ENCODE data around the gene NBEA.

NBEA gene

DNA sequence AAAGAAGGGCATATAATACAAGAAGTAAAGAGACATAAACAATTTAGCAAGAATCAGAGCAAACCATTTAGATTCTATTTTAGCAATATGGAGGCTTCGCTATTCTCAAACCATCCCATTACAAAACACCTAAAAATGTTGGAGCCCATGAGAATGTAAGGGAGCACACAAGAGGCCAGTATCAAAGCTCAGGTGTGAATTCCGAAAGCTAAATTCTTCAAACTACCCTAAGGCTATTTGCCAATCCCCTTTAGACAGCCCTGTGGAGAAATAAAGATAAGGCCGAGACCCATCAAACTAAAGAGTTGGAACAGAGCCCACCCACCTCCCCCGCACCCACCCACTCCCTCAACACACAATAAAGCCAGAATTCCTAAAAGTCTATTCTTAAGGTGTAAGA lies 745.3 kb downstream of the NBEA start:
- no peak for DNase-seq

DNA sequence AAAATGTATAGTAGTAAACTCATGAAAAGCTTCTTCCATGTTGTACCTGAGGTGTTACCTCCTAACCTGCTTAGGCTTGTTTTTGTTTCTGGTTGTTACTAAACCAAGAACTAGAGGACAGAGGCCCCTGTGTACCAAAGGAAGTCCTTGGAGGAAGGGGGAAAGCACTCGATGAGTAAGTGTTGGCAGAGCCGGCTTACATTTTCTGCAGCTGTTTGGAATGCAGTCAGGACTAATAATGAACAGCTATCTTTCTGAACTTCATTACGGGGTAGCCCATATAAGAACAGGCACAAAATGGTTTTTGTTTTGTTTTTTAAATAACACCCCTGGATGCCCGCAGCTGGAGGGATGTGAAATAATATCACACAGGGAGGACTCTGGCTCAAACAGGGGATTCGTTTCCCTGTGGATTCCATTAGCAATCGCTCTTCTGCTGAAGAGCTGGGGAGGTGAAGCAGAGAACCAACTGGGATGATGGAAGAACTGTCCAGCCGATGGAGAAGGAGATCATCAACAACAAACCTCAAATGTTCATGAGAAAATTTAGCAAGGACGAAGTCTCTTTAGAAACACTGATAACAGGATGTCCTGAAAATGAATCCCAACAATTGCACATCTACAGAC lies 748.6 kb downstream of the NBEA start:
- DNase-seq, result no peak

DNA sequence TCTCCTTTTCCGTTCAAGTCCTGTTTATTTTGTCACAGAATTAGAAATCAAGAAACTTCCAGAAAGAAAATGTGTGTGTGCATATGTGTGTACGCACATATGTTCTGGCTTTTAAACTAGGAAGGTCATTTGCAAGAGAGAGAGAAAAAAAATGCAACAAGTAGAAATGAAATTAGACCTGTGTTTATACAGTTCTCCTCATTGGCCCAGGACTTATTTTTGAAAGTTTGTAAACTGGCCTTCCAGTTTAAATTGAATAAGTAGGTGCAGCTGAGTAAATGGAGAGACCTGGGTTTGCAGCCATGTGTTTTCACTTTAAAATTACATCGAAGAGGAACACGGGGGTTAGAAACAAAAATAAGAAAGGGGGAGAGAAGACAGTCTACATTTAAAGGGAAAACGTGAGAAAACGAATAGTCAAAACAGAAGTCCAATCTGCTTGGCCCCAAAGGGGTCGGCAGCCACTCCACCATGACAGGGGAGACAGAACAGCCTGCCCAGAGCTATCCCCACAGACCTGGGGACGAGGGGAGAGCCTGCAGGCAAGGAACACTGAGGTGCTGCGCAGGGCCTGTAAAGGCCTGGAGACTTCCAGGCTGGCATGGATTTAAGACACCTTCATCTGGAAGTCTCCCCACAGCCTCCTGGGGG lies 751.2 kb downstream of the NBEA start:
- DNase-seq, result no peak

DNA sequence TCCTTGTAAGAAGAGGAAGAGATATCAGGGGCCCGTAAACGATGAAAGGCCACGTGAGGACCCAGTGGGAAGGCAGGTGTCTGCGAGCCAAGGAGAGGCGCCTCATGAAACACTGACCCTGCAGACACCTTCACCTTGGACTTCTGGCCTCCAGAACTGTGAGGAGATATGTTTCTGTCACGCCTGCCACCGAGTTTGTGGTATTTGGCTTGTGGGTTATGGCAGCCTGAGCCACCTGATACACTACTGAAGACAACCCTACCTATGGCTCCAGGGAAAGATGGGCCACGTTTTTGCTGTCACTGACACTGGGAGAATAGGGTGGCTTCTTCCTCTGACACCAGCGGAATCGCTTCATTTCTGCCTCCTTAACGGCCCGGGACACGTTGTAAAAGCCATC lies 752.0 kb downstream of the NBEA start:
- DNase-seq, result no peak

DNA sequence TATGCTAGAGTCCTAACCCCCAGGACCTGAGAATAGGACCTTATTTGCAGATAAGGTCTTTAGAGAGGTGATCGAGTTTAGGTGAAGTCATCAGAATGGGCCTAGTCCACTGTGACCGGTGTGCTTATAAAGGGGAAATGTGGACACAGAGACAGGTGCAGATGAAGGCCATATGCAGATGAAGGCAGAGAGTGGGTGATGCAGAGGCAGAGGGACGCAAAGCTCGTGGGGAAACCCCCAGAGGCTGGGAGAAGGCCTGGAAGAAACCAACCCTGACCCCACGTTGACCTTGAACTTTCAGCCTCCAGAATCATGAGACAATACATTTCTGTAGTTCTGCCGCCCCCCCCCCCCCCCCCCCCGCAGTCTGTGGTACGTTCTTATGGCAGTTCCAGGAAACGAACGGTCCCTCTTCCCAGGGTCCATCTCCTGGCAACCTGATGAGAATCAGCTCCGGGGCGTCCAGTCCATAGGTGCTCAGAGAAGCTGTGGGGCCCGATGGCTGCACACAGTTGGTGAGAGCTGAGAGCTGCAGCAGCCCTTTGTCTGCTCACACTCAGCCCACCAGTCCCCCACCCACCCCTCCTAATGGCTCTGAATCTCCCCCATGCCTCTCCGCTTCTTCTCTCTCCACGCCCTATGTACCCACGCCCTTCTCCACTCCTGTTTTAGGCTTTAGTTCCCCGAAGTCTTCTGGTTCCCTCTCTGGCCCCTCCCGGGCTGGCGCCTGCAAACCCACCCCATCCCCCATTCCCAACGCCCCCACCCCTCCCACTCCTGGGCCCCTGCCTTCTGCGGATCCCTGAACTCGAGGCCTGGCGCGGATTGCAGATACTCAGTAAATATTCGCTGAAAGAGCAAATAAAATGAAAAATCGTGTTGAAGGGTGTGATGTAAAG lies 752.7 kb downstream of the NBEA start:
- no peak for DNase-seq

DNA sequence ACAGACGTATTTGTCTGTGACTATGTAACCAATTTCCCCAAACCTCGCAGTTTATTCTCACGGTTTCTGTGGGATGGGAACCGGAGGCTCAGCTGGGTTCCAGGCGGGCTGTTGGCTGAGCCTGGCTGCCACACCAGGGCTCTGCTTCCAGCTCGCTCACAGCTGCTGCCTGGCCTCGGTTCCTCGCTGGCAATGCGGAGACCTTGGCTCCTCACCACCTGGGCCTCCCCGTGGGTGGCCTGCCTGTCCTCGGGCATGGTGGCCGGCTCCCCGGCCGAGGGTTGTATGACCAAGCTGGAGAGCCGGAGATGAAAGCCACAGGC lies 753.3 kb downstream of the NBEA start:
- no peak for DNase-seq

DNA sequence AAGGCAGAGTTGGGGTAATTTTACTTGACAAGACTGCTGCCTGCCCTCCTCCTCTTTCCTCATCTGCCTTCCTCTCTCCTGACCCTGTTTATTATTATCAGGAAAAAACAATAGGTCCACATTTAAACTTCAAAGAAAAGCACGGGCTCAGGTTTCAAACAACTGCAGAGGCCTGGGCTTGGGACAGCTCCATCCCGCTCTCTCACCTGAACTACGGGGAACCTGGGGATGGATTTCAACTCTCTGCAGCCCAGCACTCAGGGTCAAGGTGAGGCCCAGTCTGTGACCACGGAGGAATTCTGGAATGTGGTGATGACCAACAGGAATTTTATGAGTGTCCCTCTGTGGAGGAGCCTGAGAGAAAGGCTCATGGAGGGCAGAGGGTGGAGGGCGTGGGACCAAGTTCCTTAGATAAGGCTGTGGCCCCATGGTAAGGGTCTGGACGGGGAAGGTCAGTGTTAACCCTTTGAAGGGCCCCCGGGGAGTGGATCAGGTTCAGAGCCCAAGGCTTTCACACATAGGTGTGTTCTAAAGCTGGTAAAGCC lies 755.2 kb downstream of the NBEA start:
- DNase-seq, result no peak

DNA sequence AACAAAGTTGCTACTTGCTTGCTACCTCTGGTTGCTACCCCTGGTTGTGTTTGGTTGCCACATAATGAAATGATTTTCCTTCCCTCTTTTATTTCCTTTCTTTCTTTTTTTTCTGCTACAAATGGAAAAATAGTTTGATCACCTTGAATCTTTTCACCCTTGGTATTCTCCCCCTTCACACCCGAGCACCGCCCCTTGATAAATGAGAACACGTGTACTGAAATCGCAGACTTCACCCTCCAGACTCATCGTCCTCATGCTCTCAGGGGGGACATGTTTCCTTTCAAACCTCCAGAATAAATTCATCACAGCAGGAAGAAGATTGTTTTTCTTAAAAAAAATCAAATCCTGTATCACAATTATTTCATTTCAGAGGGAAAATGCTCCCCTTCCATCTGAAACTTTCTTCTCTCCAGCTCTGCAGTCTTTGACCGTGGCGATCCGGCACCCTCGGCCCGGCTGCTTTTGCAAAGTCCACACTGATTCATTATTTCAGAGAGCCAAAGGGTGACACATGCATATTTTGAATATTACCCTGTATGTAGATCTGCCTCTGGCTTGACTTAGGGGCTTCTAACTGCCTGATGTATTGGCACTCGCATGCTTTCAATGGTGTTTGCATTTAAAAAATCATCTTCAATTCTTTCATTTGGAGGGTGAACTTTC lies 757.0 kb downstream of the NBEA start:
- DNase-seq, result no peak

DNA sequence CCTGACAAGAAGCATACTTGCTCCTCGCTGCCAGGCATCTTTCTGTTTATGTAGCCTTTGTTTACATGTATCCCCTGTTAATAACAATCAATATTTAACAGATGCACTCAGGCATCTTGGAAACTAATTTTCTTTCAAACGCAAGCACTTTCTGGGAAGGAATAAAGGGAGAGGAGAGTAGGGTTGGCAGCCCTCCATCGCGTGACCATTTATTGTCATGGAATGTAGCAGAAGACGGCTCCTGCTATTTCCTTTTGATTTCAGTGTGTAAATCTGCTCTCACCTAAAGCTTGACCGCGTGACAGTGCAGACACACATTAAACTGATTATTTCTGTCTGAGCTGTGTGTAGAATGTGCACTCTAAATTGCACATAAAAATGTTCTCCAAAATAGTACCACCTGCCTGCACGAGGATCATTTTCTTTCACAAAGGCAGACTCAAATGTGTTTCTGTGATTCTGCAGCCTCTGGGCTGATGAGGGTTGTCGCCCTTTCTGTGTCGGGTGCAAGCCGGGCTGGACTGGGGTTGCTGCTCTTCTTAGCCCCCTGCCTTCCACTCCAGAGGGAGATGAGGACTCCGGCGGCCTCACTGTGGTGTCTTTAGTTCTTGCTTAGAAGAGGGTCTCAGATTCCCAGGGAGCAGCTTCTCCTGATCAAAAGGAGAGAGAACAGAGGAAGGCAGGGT lies 757.9 kb downstream of the NBEA start:
- no peak for DNase-seq

DNA sequence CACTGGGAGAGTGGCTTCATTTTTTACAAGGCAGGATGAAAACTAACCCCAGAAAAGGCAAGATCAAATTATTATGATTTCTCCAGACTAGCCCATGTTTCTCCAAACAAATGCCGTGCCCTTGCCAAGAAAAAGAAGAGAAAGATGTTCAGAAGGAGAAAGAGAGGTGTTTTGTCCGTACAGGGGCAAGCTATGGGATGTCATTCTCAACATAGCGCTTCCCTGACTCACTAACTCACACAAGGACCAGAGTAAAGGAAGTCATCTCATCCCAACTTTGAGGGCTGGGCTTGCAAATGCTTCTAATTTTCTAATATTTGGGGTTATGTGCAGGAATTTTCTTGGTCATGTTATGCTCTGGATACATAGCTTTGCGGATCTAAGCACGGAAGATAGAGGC lies 758.6 kb downstream of the NBEA start:
- DNase-seq, result no peak

DNA sequence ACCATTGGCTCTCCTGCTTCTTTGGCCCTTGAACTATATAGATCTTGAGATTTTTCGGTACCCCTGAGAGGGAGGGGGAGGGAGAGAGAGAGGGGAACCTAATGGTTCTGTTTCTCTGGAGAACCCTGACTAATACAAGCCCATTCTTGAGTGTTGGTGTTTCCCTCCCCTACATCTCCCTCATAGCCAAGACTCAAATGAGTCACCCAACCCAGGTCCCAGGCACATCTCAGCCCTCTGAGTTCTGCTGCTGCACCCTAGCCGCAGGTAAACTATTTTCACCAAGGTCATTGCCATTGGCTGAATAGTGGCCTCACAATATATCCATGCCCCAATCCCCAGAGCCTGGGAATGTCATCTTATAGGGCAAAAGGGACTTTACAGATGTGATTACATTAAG lies 760.2 kb downstream of the NBEA start:
- no peak for DNase-seq

DNA sequence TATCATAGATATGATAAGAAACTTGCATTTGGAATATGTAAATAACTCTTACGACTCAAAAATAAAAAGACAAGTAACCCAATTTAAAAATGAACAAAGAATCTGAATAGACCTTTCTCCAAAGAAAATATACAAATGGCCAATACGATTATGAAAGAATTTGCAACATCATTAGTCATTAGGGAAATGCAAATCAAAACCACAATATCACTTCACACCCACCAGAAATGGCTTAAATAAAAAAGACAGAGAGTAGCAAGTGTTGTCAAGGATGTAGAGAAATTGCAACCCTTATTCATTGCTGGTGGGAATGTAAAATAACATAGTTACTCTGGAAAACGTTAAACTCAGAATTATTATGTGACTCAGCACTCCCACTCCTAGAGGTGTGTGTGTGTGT lies 761.0 kb downstream of the NBEA start:
- no peak for DNase-seq

DNA sequence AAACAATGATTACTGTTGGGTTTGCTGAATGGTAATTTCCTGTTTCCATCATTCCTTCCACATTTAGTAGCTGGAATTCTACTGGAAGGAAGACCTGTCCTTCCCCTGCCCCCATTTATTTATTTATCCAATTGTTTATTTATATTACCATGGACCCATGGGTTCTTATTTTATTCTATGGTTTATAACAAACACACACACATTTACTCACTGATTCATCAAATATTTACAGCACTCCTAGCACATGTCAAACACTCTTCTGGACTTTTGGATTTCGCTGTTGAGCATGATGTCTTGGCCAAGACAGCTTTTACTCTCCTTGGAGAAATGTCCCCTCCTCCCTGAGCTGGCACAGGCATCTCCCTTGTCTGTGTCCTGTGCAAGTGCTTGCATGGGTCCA lies 762.3 kb downstream of the NBEA start:
- no peak for DNase-seq

DNA sequence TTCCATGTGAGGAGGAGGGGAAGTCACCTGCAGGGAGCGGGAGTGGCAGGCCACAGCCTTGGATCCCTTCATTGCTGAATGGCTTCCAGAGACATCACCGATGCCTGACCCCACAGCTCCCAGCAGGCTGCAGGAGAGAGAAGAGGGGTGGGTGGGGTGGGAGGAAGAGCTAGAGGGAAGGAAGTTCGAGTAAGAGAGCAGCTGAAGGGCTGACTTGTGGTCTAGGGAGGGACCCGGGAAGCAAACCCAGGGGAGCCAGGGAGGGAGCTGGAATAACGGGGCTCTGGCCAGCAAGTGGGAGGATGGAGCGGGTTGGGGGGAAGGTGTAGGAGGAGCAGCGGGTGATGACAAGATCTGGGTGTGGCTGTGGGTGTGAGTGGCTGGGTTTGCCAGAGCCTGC lies 764.2 kb downstream of the NBEA start:
- DNase-seq, result no peak

DNA sequence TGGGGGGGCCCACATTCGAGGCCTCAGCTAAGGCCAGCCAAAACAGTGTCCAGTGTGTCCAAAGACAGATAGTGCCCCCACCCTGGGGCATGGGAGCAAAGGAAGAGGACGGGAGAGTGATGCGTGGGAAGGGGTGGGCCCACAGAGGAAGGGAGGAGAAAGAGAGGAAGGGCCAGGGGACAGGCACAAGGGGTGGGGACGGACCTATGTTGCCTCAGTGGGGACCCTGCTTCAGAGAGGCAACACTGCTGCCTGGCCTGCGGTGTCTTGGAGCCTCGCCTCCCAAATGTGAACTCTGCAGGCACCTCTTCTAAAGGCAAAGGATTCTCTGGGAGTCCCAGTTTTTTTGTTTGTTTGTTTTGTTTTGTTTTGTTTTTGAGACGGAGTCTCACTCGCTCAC lies 764.7 kb downstream of the NBEA start:
- no peak for DNase-seq

DNA sequence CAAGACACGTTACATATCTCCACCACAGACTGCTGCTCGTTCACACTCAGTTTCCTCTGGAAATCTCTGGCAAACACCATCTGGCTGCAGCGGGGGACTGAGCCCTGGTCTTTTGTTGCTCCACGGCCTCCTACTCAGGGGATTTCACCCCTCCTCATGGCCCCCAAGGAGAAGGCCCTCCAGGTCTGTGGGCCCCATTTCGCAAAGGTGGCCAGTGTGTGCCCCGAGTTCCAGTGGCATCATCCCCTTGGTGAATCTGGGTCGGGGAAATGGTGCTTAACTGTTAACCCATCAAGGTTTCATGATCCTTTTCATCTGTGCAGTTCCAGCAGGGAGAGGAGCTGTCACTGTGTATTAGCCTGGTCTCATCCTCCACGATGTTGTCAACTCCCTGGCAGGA lies 769.8 kb downstream of the NBEA start:
- no peak for DNase-seq

DNA sequence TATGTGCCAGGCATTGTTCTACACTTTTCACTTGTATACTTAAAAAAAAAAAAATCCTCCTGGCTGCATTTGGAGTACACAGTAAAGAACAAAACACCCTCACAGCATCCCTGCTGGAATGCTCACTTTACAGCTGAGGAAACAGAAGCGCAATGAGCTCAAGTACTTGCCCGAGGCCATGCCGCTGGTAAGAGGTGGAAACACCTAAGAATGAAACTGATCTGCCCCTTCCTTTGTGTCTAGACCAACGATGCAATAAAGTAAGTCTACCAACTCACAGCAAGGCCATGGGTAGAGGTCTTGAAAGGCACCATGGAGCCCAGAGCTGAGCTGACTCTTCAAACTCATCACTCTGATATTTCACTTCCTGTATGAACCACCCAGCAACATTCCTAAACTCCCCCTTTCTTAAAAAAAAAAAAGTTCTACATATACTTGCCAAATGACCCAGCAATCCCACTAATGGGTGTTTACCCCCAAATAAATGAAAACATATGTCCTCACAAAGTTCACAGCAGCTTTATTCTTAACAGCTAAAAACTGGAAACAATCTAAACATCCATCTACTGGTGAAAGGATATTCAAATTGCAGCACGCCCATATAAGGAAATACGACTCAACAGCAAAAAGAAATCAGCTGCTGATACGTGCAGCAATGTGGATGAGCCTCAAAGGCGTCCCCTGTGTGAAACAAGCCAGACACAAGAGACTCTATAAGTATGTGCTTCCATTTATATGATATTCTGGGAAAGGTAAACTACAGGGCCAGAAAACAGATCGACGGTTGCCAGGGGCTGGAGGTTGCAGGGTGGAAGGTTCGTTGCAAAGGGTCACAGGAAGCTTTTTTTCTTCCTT lies 771.1 kb downstream of the NBEA start:
- no peak for DNase-seq

DNA sequence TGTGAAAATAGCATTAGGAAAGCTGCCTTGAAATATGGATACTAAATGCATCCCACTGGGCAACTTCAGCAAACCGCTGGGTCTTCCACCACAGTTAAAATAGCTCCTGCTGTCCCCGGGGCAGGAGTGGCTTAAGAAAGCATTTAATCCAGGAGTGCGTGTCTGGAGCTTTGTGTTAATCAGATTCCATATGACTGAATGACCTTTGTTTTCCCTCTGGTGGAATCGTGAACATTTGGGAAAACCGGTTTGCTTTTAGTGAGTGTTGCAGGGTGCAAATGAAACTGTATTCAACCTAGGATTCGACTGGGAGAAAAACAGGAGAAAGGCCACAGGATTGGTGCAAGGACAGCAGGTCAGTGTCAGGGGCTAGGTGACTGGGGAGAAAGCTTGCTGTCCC lies 772.1 kb downstream of the NBEA start:
- no peak for DNase-seq

DNA sequence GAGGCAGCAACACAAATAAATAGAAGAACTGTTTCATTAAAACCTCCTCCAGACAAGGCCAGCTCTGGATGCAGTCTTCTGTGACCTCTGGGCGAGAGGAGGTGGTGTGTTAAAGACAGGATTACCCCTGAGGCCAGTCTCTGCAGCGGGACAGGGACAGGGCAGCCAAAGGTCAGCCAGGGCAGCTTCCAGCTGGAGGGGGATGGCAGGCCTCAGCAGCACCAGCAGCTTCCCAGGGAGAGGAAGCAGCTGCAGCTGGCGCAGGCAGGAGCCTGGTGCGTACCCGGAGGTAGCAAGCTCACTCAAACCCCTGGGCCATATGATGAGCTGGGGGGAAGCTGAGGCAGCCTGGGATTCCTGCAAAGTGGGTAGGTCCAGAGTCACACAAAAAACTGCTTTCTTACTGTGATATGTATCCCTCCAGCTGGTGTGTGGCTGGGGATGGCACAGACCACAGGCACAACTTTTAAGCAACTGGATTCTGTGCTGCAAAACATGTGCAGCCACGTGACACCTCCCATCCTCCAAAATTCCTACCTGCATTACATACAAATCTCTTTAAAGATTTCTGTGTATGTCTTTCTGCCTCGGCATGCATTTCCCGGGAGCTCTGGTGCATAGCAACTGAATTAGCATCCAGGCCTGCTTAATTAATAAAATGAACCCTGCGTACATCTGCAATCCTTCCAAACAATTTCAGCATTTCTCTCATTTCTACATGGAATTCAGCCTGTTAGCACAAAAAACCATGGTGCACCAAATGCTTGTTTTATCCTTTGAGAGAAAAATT lies 772.7 kb downstream of the NBEA start:
- no peak for DNase-seq

DNA sequence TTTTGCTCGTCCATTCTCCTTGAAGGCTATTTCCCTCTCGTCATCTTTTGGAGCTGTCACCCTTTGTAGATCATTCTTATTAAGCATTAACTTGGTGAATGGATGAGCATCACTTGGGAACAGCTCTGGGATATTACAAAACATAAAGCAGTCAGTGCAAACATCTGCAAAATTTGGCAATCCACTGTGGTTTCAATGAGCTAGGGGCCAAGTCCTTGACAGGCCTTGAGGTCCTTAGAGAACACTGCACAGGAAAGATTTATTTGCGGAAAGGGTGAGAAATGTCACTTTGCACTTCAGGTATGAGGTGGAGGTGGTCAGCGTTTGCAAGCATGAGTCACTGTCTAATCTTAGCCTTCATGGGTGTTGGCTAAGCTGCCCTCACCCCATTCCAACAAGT lies 774.1 kb downstream of the NBEA start:
- no peak for DNase-seq

DNA sequence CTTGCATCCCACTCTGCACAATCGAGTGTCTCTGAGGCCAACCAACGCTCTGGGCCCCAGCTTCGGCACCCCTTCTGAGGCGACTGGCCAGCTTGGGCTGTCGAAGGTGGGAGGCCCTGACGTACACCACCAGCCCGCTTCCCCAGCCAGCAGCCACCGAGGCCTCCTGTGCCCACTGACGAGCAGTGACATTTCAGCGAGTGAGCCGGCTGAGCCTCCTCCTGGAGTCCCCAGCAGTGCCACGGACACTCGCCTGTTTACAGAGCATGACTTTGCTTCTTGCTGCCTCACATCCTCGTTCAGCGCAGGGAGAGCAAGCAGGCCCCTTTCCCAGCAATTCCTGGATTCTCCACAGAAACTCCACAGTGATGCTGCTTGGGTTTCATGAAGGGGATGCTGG lies 774.7 kb downstream of the NBEA start:
- DNase-seq, result no peak

Data from activated naive CD4-positive, alpha-beta T cell (primary cell).